Measurements from ENCODE around the gene EED.

DNA sequence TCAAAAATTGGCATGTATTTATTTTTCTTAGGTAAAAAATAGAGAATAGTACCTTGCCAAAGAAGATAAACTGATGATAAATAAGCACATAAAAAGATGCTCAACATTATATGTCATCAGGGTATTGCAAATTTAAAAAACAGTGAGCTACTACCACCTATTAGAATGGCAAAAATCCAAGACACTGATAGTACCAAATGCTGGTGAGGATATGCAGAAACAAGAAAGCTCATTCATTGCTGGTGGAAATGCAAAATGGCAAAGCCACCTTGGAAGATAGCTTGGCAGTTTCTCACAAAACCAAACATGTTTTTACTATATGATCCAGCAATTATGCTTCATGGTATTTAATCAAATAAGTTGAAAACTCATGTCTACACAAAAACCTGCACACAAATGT is 46.4 kb upstream of the EED start:
- TF ChIP-seq, protein P1, sequence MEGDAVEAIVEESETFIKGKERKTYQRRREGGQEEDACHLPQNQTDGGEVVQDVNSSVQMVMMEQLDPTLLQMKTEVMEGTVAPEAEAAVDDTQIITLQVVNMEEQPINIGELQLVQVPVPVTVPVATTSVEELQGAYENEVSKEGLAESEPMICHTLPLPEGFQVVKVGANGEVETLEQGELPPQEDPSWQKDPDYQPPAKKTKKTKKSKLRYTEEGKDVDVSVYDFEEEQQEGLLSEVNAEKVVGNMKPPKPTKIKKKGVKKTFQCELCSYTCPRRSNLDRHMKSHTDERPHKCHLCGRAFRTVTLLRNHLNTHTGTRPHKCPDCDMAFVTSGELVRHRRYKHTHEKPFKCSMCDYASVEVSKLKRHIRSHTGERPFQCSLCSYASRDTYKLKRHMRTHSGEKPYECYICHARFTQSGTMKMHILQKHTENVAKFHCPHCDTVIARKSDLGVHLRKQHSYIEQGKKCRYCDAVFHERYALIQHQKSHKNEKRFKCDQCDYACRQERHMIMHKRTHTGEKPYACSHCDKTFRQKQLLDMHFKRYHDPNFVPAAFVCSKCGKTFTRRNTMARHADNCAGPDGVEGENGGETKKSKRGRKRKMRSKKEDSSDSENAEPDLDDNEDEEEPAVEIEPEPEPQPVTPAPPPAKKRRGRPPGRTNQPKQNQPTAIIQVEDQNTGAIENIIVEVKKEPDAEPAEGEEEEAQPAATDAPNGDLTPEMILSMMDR (IDR thresholded peaks at IDR 0.05) = no peak
- no peak for TF ChIP-seq POLR2A (IDR thresholded peaks at IDR 0.05)

Measured in Peyer's patch (tissue), 4 donors.